Activated CD8-positive, alpha-beta memory T cell treated with anti-CD3 and anti-CD28 coated beads, Interleukin-2, amount 50 U/mL, for 48 hours (primary cell): ENCODE data around the gene COL25A1.

ENCODE experiments used
- DNase-seq: peaks from one replicate; pipeline ENCODE4 v3.0.0-alpha.2; 2020

COL25A1 gene

GRCh38 chr4:109291707-109292238 is 10.7 kb downstream of the COL25A1 start:
- no peak for DNase-seq

DNA sequence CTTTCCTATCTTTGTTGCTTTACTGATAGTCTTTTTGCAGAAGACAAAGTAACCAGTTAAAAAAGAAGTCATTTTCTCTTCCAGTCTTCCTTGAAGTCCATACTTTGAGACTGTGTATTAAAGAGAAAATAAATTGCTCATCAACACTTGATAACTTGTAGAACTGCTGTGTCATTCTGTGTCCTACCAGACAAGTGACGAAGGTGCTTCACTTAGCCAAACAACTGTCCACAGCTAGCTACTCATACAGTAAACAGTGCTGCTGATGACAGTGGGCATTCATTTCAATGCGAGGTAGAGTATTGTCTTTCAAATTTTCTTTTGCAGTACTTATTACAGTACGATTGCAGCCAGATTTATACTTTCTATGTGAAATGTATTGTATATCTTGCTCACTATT is 11.5 kb downstream of the COL25A1 start:
- DNase-seq: no peak

DNA sequence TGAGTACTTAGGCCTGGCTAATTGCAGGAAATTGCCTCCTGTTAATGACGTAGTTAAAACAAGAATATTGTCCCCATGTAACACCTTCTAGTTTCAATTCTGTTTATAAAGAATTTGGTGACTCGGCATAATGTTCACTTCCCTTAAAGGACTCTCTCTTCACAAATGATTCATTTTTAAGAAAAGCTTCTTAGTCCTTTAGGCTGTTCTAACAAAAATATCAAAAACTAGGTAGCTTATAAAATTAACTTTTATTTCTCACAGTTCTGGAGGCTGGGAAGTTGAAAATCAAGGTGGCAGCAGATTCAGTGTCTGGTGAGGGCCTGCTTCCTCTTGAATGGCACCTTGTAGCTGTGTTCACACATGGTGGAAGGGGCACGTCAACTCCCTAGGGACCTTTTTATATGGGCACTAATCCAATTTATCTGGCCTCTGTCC is 23.8 kb downstream of the COL25A1 start:
- no peak for DNase-seq

GRCh38 chr4:109276482-109277095 is 25.9 kb downstream of the COL25A1 start:
- DNase-seq: no peak

GRCh38 chr4:109275066-109275745 is 27.3 kb downstream of the COL25A1 start:
- no peak for DNase-seq

GRCh38 chr4:109266891-109267290 is 35.6 kb downstream of the COL25A1 start:
- DNase-seq: no peak

GRCh38 chr4:109266236-109266635 is 36.2 kb downstream of the COL25A1 start:
- no peak for DNase-seq

- no peak for DNase-seq
Measured at GRCh38 chr4:109263721-109264120, 38.7 kb downstream of the COL25A1 start.

DNA sequence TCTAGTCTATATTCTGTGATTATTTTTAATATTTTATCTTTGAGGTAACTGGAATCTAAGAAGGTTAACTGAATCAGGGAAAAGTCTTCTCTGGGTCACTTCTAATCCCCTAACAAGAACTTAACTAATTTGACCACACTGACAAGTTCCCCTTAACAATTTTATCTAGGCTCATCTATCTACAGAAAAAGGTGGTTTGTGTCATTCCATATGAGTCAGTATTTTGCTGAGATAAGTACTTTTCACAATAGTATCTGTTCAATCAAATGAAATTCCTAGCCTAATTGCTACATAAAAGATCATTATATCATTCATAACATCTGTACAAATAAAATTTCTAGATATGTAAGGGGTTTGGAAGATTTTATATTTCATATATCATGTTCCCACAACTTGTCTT is 45.6 kb downstream of the COL25A1 start:
- DNase-seq: no peak

DNA sequence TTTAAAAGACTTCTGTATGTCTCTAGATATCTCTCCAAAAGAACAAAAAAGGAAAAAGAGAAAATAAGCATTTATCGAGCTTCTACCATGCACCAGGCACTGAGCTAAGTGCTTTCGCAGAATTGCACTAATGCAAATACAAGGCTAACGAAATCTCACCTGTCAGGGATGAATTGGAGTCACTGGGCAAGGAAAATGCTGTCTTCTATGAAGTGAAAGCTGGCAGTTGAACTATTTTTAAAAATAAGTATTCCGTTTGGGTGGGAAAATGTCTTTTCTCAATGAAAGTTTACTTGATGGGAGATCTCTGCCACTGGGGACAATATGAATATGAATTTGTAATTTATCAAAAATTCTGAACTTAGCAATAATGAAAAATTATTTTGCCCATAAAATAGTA is 47.6 kb downstream of the COL25A1 start:
- DNase-seq: no peak

DNA sequence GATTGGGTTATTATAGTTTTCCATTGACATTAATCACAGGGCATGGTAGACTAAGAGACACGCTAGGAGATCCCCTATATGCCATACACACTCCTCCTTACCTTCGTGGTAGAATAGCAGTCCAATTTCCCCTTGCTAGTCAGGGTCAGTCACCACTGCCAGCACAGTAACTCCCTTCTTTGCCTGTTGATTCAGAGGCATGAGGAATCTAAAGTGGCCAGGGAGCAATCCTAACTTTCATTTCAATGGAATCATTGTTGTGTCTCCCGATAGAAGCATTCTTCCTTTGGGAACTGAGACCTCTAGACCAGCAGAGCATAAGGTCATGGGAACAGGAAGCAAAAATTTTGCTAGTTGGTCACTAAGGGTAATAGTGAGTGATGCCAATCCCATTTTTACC is 51.1 kb downstream of the COL25A1 start:
- no peak for DNase-seq

GRCh38 chr4:109248322-109248900 is 54.0 kb downstream of the COL25A1 start:
- no peak for DNase-seq

DNA sequence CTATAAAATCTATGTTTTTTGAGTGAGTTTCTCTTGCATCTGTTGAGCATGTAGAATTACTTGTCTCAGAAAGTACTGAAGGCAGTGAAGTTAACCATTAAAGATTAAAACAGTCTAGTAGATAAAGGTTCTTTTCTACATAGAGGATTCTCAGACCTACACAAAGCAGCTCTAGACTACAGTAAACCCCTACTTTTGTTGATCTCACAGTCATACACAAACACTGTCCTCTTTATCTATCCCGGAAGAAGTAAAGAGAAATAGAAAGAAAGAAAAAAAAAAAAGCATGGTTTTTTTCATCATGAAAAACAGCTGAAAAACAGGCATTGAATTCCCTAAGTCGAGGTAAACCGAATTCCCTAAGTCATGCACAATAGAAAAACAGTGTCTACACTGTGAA is 58.6 kb downstream of the COL25A1 start:
- no peak for DNase-seq

- no peak for DNase-seq
Measured at GRCh38 chr4:109238746-109239145, 63.7 kb downstream of the COL25A1 start.

- no peak for DNase-seq
Measured at GRCh38 chr4:109235683-109236082, 66.8 kb downstream of the COL25A1 start.

GRCh38 chr4:109234596-109234995 is 67.9 kb downstream of the COL25A1 start:
- no peak for DNase-seq

DNA sequence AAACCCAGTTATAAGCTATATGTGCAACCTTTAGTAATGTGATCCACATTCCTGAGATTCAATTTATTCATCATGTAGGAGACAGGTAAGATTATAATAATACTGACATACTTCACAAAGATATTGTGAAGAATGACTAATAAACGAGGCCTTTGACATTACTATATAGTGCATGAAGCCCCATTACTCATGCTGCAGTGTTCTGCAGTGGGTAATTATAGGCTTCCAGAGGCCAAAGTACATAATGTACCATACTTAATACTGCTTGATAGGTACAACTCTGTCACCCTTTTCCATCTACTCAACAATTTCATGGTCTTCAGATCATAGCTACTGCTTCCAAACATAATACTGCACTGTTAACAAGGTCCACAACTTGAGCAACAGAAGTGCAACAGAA is 68.9 kb downstream of the COL25A1 start:
- DNase-seq: no peak

DNA sequence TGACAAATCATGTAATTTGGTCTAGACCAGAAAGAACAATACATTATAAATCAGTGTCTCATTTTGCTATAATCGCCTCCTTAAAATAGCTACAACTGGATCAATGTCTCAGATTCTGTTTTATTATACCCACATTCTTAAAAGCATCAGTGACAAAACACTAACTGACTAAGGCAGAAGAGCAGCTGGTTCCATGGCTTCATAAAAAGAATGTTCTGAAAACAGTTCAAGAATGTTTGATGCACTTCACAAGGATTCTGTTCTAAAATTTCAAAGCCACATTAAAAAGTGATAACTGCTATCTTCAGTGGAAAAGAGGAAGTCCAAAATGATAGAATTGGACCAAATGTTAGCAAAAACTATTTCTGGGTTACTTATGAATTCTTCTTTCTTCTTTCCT is 69.8 kb downstream of the COL25A1 start:
- no peak for DNase-seq

GRCh38 chr4:109231331-109231730 is 71.1 kb downstream of the COL25A1 start:
- DNase-seq: no peak

DNA sequence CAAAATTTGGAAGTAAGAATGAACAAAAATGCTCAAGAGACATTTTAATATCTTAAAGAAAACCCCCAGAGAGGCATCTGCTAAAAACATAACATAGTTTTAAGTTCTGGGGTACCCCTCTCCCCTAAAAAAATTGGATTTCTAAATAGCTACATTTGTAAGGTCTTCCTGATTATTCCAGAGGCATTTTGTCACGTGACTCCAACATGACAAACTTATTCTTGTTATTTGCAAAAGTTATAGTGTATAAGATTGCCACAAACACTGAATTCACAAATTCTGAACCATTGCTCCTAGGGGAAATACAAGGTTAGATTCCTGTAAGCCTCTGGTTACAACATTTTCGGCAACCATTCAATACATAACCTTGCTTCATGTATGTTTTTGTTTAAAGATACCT is 73.4 kb downstream of the COL25A1 start:
- DNase-seq: no peak

DNA sequence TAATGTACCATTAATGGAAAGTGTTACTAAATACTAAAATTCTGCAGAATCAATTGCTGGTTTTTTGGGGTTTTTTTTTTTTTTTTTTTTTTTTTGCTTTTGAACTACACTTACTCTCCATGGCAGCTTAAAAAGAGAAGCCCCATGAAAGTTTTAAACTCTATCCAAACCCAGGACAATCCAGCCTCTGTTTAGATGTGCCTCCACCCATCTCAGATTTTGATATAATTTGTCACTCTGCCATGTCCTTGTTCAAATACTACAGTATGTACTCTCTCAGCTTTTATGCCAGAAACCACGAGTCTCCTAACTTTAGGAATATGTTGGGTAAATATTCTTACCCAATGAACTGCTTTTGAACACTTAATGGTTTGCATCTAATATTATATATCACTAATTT is 84.2 kb downstream of the COL25A1 start:
- no peak for DNase-seq

- DNase-seq: no peak
Measured at GRCh38 chr4:109216085-109216696, 86.3 kb downstream of the COL25A1 start.

DNA sequence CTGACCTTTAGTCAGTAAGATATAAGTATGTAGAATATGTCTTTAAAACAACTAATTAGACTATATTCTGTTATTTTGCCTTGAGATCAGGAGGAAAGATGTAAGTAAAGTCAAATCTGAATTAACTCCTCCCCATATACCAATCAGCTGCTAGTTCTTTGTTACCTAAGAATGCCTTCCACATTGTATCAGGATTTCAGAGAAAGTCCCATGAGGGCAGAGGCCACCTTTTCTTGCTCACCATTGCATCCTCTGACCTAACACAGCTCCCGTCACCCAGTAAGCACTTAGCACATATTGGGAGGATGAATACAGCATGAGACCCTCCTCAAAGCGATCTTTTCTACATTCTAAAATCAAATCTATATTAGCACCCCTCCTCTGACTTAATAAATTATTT is 87.0 kb downstream of the COL25A1 start:
- DNase-seq: no peak
